Mesenchymal stem cell (in vitro differentiated cells and primary cell): ENCODE results near the gene ANKRD13D.
A peak's percentile ranks its signal among the peaks of the same experiment; 100 is the strongest.

ENCODE experiments used
- DNase-seq: peaks from one replicate; pipeline ENCODE4 v3.0.0-alpha.2; 2013
- H2AFZ ChIP-seq: one replicate; pipeline ENCODE4 v1.6.1; 2013; ENCODE audit warnings: low read depth, mild to moderate bottlenecking, control low read depth, inconsistent platforms, low read length, moderate library complexity
- H2AK5ac ChIP-seq: 2 replicates; pipeline ENCODE4 v1.6.1; 2013; ENCODE audit warnings: low read length, moderate library complexity, mild to moderate bottlenecking, inconsistent platforms; ENCODE audit not compliant: severe bottlenecking
- H2BK120ac ChIP-seq: one replicate; pipeline ENCODE4 v1.6.1; 2013; ENCODE audit warnings: low read depth, mild to moderate bottlenecking, inconsistent platforms, low read length, moderate library complexity
- H2BK12ac ChIP-seq, 2 experiments: one replicate each; pipeline ENCODE4 v1.6.1; 2013; ENCODE audit warnings: inconsistent platforms in 2 of 2, low read length in 2 of 2, mild to moderate bottlenecking in 2 of 2, moderate library complexity in 2 of 2, control low read depth in 1 of 2
- H2BK15ac ChIP-seq: one replicate; pipeline ENCODE4 v1.6.1; 2013; ENCODE audit warnings: mild to moderate bottlenecking, low read depth, inconsistent platforms; ENCODE audit not compliant: poor library complexity, severe bottlenecking
- H2BK5ac ChIP-seq: 2 replicates; pipeline ENCODE4 v1.6.1; 2013; ENCODE audit warnings: low read depth, mild to moderate bottlenecking, low read length, control low read depth, inconsistent platforms; ENCODE audit not compliant: poor library complexity, severe bottlenecking
- H3K14ac ChIP-seq, 2 experiments: one replicate each; pipeline ENCODE4 v1.6.1; 2013; ENCODE audit warnings: inconsistent platforms in 2 of 2, low read length in 2 of 2, control low read depth in 1 of 2, mild to moderate bottlenecking in 1 of 2, moderate library complexity in 1 of 2
- H3K18ac ChIP-seq, 2 experiments: one replicate each; pipeline ENCODE4 v1.6.1; 2013; ENCODE audit warnings: inconsistent platforms in 2 of 2, low read length in 2 of 2, control low read depth in 1 of 2, low read depth in 1 of 2, mild to moderate bottlenecking in 1 of 2
- H3K23ac ChIP-seq, 2 experiments: one replicate each; pipeline ENCODE4 v1.6.1; 2013; ENCODE audit warnings: inconsistent platforms in 2 of 2, low read length in 2 of 2, mild to moderate bottlenecking in 2 of 2, moderate library complexity in 2 of 2, control low read depth in 1 of 2
- H3K27ac ChIP-seq: 2 replicates; pipeline ENCODE4 v1.5.1; 2013; ENCODE audit warnings: mild to moderate bottlenecking, moderate library complexity, low read length, control low read depth, inconsistent platforms; ENCODE audit not compliant: poor library complexity, severe bottlenecking
- H3K27me3 ChIP-seq, 2 experiments: 2 replicates each; pipeline versions ENCODE4 v1.6.1 to v1.7.0; 2013; ENCODE audit warnings: low read length in 2 of 2, mild to moderate bottlenecking in 2 of 2, moderate library complexity in 2 of 2, control low read depth in 1 of 2, inconsistent platforms in 1 of 2; ENCODE audit not compliant: control insufficient read depth in 1 of 2, insufficient read depth in 1 of 2
- H3K36me3 ChIP-seq, 2 experiments: 2 replicates each; pipeline versions ENCODE4 v1.6.1 to v1.7.0; 2013; ENCODE audit warnings: low read length in 2 of 2, control low read depth in 1 of 2, inconsistent platforms in 1 of 2, low read depth in 1 of 2, mild to moderate bottlenecking in 1 of 2; ENCODE audit not compliant: insufficient read depth in 2 of 2, control insufficient read depth in 1 of 2
- H3K4ac ChIP-seq, 2 experiments: one replicate each; pipeline ENCODE4 v1.6.1; 2013; ENCODE audit warnings: inconsistent platforms in 2 of 2, low read length in 2 of 2, mild to moderate bottlenecking in 2 of 2, moderate library complexity in 2 of 2, control low read depth in 1 of 2, low read depth in 1 of 2
- H3K4me1 ChIP-seq: 2 replicates; pipeline ENCODE4 v1.6.1; 2013; ENCODE audit warnings: low read depth, low read length, control low read depth; ENCODE audit not compliant: control insufficient read depth, insufficient read depth
- H3K4me2 ChIP-seq: 2 replicates; pipeline ENCODE4 v1.6.1; 2013; ENCODE audit warnings: low read length, mild to moderate bottlenecking, inconsistent platforms; ENCODE audit not compliant: poor library complexity, severe bottlenecking
- H3K4me3 ChIP-seq, 2 experiments: 2 replicates each; pipeline versions ENCODE4 v1.5.1 to v1.7.0; 2013; ENCODE audit warnings: low read length in 2 of 2, mild to moderate bottlenecking in 2 of 2, control low read depth in 1 of 2, low read depth in 1 of 2; ENCODE audit not compliant: insufficient read depth in 1 of 2
- H3K79me1 ChIP-seq: replicated peaks from 2 replicates; pipeline ENCODE4 v1.6.1; 2013; ENCODE audit warnings: mild to moderate bottlenecking, control low read depth, low read length, inconsistent platforms; ENCODE audit not compliant: poor library complexity, severe bottlenecking
- H3K9ac ChIP-seq: 2 replicates; pipeline ENCODE4 v1.7.0; 2013; ENCODE audit warnings: mild to moderate bottlenecking, low read length, moderate library complexity
- H3K9me3 ChIP-seq: 2 replicates; pipeline ENCODE4 v1.7.0; 2013; ENCODE audit warnings: mild to moderate bottlenecking, low read length; ENCODE audit not compliant: control insufficient read depth
- H4K8ac ChIP-seq: one replicate; pipeline ENCODE4 v1.6.1; 2013; ENCODE audit warnings: inconsistent platforms, mild to moderate bottlenecking, low read length, moderate library complexity
- H4K91ac ChIP-seq: one replicate; pipeline ENCODE4 v1.6.1; 2013; ENCODE audit warnings: mild to moderate bottlenecking, low read length, inconsistent platforms
- WGBS: methylation state at CpG from one replicate; pipeline ENCODE4 v1.1.7; 2013; ENCODE audit warnings: mixed read lengths; 5-methylcytosine and 5-hydroxymethylcytosine counted together

ANKRD13D gene

GRCh38 chr11:67282155-67282875, 6.8 kb upstream of the ANKRD13D start:
- Histone ChIP-seq H3K9me3 (no peaks in the 10 kb centered on the region), H3K4me3 (no peak overlapping the region), H3K36me3 (peaks cover 75 to 99% of the 10 kb centered on the region in 2 experiments), H2BK15ac (no peak overlapping the region), H3K9ac (no peak overlapping the region), H3K18ac (no peak overlapping the region), H3K27me3 (no peaks in the 10 kb centered on the region), H3K4me1 (peaks cover 10% of the 10 kb centered on the region), H2BK5ac (no peak overlapping the region), H2BK120ac (no peak overlapping the region), H2AK5ac (no peak overlapping the region), H4K91ac (peak overlapping the region; percentile 9), H3K79me1 (peaks cover 66% of the 10 kb centered on the region), H2AFZ (no peak overlapping the region), H3K4me2 (no peak overlapping the region), H4K8ac (no peak overlapping the region), H3K27ac (no peak overlapping the region), H3K14ac (no peak overlapping the region), H3K4ac (no peak overlapping the region), H2BK12ac (no peak overlapping the region), H3K23ac (no peak overlapping the region)
- 98% methylated on average over 20 of the region's 20 CpGs for WGBS
- DNase-seq = no peak

- no peak overlapping the region for H3K18ac ChIP-seq
- H2AFZ ChIP-seq = no peak overlapping the region
- H3K9ac ChIP-seq = no peak overlapping the region
- no peak overlapping the region for H3K27ac ChIP-seq
- no peak overlapping the region for H4K91ac ChIP-seq
- no peak overlapping the region for H4K8ac ChIP-seq
- no peak overlapping the region for H3K4me3 ChIP-seq
- no peak overlapping the region for H2BK120ac ChIP-seq
- no peak overlapping the region for H3K23ac ChIP-seq
- peaks cover 65% of the 10 kb centered on the region for H3K79me1 ChIP-seq
- no peak overlapping the region for H3K4me2 ChIP-seq
- no peaks in the 10 kb centered on the region for H3K9me3 ChIP-seq
- H3K36me3 ChIP-seq = peaks cover 75 to 96% of the 10 kb centered on the region in 2 experiments
- H2BK5ac ChIP-seq = no peak overlapping the region
- DNase-seq = no peak
- no peak overlapping the region for H3K14ac ChIP-seq
- WGBS = 97% methylated on average over 11 of the region's 11 CpGs
- no peak overlapping the region for H2AK5ac ChIP-seq
- H2BK15ac ChIP-seq = no peak overlapping the region
- H3K4ac ChIP-seq = no peak overlapping the region
- H2BK12ac ChIP-seq = no peak overlapping the region
- peaks cover 10% of the 10 kb centered on the region for H3K4me1 ChIP-seq
- H3K27me3 ChIP-seq = no peaks in the 10 kb centered on the region
Observed at GRCh38 chr11:67282876-67283371, 6.2 kb upstream of the ANKRD13D start.

GRCh38 chr11:67283481-67283963, 5.6 kb upstream of the ANKRD13D start:
- Histone ChIP-seq H2BK5ac (no peak overlapping the region), H3K4ac (no peak overlapping the region), H3K9me3 (no peaks in the 10 kb centered on the region), H3K36me3 (peaks cover 75 to 90% of the 10 kb centered on the region in 2 experiments), H3K23ac (no peak overlapping the region), H3K9ac (no peak overlapping the region), H2BK120ac (no peak overlapping the region), H2AK5ac (no peak overlapping the region), H3K79me1 (peaks cover 59% of the 10 kb centered on the region), H2BK15ac (no peak overlapping the region), H2BK12ac (no peak overlapping the region), H2AFZ (no peak overlapping the region), H3K27ac (no peak overlapping the region), H3K4me1 (peaks cover 10% of the 10 kb centered on the region), H4K8ac (no peak overlapping the region), H3K4me2 (no peak overlapping the region), H3K4me3 (no peak overlapping the region), H3K14ac (no peak overlapping the region), H3K27me3 (no peaks in the 10 kb centered on the region), H3K18ac (no peak overlapping the region), H4K91ac (no peak overlapping the region)
- WGBS = 94% methylated on average over 13 of the region's 13 CpGs
- no peak for DNase-seq

GRCh38 chr11:67284811-67285540, 4.1 kb upstream of the ANKRD13D start:
- H3K4me1 ChIP-seq = peaks cover 13% of the 10 kb centered on the region
- no peaks in the 10 kb centered on the region for H3K9me3 ChIP-seq
- peaks cover 65 to 75% of the 10 kb centered on the region in 2 experiments for H3K36me3 ChIP-seq
- no peak overlapping the region for H3K18ac ChIP-seq
- H2BK15ac ChIP-seq = no peak overlapping the region
- no peak overlapping the region for H3K4ac ChIP-seq
- H4K8ac ChIP-seq = no peak overlapping the region
- H2AFZ ChIP-seq = no peak overlapping the region
- no peak for DNase-seq
- H2BK12ac ChIP-seq = no peak overlapping the region
- H3K27me3 ChIP-seq = no peaks in the 10 kb centered on the region
- H3K4me2 ChIP-seq = no peak overlapping the region
- 93% methylated on average over 42 of the region's 45 CpGs for WGBS
- H3K9ac ChIP-seq = no peak overlapping the region
- H3K14ac ChIP-seq = no peak overlapping the region
- no peak overlapping the region for H2BK120ac ChIP-seq
- H2BK5ac ChIP-seq = no peak overlapping the region
- no peak overlapping the region for H3K4me3 ChIP-seq
- no peak overlapping the region for H4K91ac ChIP-seq
- peaks cover 45% of the 10 kb centered on the region for H3K79me1 ChIP-seq
- H2AK5ac ChIP-seq = no peak overlapping the region
- H3K27ac ChIP-seq = no peak overlapping the region
- H3K23ac ChIP-seq = no peak overlapping the region
